H1 (cell line): ENCODE data around the gene OR2B2. TPM values are rescaled to one million over a fixed set of nuclear protein-coding genes. Genes with fewer than 3 reads are reported as not detected.
A peak's percentile ranks its signal among the peaks of the same experiment; 100 is the strongest.

Experiments
- BCL11A ChIP-seq, 2 experiments: IDR thresholded peaks; one replicate each; pipeline ENCODE4 v1.6.1; 2011; ENCODE audit warnings: low read depth in 2 of 2, low read length in 2 of 2, mild to moderate bottlenecking in 2 of 2
- EGR1 ChIP-seq: IDR thresholded peaks from 2 replicates; pipeline ENCODE4 v1.6.1; 2011; ENCODE audit warnings: low read depth, low read length, borderline replicate concordance
- FOSL1 ChIP-seq: IDR thresholded peaks from 2 replicates; pipeline ENCODE4 v1.6.1; 2011; ENCODE audit warnings: mild to moderate bottlenecking, low read depth, low read length, moderate library complexity; ENCODE audit not compliant: insufficient read depth
- JUND ChIP-seq: IDR thresholded peaks from 2 replicates; pipeline ENCODE4 v1.6.1; 2011; ENCODE audit warnings: mild to moderate bottlenecking, improper control_type of control experiment, low read length
- NANOG ChIP-seq: IDR thresholded peaks from 2 replicates; pipeline ENCODE4 v1.6.1; 2011; ENCODE audit warnings: low read length, low read depth, mild to moderate bottlenecking, inconsistent platforms; ENCODE audit not compliant: insufficient read depth, poor library complexity, severe bottlenecking
- NRF1 ChIP-seq: IDR thresholded peaks from 2 replicates; pipeline ENCODE4 v1.6.1; 2011; ENCODE audit warnings: mild to moderate bottlenecking, low read depth, low read length, improper control_type of control experiment
- SIN3A ChIP-seq, 2 experiments: IDR thresholded peaks in 1 of 2; conservative IDR thresholded peaks in 1 of 2; 2 replicates each; pipeline ENCODE4 v1.6.1; 2011 to 2012; ENCODE audit warnings: low read length in 2 of 2, improper control_type of control experiment in 1 of 2, low read depth in 1 of 2, mild to moderate bottlenecking in 1 of 2
- SP2 ChIP-seq: IDR thresholded peaks from 2 replicates; pipeline ENCODE4 v1.6.1; 2012; ENCODE audit warnings: mild to moderate bottlenecking, low read length, inconsistent platforms
- SUZ12 ChIP-seq: fragments of 200-600 bp; sonication (generic); IDR thresholded peaks from 2 replicates; pipeline ENCODE4 v1.6.1; 2012; ENCODE audit warnings: mild to moderate bottlenecking, inconsistent platforms, low read length, moderate library complexity, mixed read lengths
- polyA plus RNA-seq, 7 experiments: library from polyadenylated mRNA; depleted of rRNA in 3 of 7; stranded (reverse) in 5 of 7; unstranded in 2 of 7; fragments of >200 nt in 5 of 7; fragments of 200-250 nt in 2 of 7; gene quantifications; 1 replicate in 5 of 7; 2 replicates in 1 of 7; 4 replicates in 1 of 7; pipeline versions ENCODE4 v1.2.1 to v1.2.3, GENCODE V29; 2011 to 2013; ENCODE audit warnings: missing spikeins in 2 of 7, mixed read lengths in 2 of 7
- total RNA-seq: library from RNA; stranded (reverse); fragmentation: NEBNext Ultra II Directional; extraction: Animal tissue kit (Norgen Biotek cat#: 25700); gene quantifications from 2 replicates; pipeline ENCODE4 v1.2.1, GENCODE V29; 2021
- TF ChIP-seq, protein P1 (sequence below): IDR thresholded peaks from 2 replicates; pipeline ENCODE4 v1.6.1; 2011; ENCODE audit warnings: low read length, improper control_type of control experiment
- TF ChIP-seq, protein P2 (sequence below): fragments of 300-600 bp; sonication (generic); IDR thresholded peaks from 2 replicates; pipeline ENCODE4 v1.7.1; 2012; ENCODE audit warnings: low read length, moderate library complexity, mild to moderate bottlenecking, inconsistent platforms; ENCODE audit not compliant: insufficient replicate concordance

Gene OR2B2
- total and polyA plus RNA-seq, 2 of the 8 experiments (the other 6 are each of a cell fraction or from before 2014, with no cell fraction given), result not detected

GRCh38 chr6:27892649-27893058 is 19.5 kb downstream of the OR2B2 start (continued):
- no peak for TF ChIP-seq SP2
- TF ChIP-seq JUND, result no peak
- no peak for TF ChIP-seq SUZ12
- TF ChIP-seq, protein P1, sequence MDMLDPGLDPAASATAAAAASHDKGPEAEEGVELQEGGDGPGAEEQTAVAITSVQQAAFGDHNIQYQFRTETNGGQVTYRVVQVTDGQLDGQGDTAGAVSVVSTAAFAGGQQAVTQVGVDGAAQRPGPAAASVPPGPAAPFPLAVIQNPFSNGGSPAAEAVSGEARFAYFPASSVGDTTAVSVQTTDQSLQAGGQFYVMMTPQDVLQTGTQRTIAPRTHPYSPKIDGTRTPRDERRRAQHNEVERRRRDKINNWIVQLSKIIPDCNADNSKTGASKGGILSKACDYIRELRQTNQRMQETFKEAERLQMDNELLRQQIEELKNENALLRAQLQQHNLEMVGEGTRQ, result no peak
- TF ChIP-seq EGR1, result no peak
- TF ChIP-seq FOSL1, result no peak
- TF ChIP-seq BCL11A (IDR thresholded peaks at IDR 0.05; ENCODE audit: low read depth in 2 of 2, low read length in 2 of 2), result no peak
- no peak for TF ChIP-seq NRF1
- no peak; a peak in 1 of 4 replicates for TF ChIP-seq SIN3A (conservative IDR thresholded peaks at IDR 0.05 in 1 of 2, IDR thresholded peaks at IDR 0.05 in 1 of 2; ENCODE audit: low read depth in 1 of 2, low read length in 2 of 2)
- no peak for TF ChIP-seq NANOG
- TF ChIP-seq, protein P2, sequence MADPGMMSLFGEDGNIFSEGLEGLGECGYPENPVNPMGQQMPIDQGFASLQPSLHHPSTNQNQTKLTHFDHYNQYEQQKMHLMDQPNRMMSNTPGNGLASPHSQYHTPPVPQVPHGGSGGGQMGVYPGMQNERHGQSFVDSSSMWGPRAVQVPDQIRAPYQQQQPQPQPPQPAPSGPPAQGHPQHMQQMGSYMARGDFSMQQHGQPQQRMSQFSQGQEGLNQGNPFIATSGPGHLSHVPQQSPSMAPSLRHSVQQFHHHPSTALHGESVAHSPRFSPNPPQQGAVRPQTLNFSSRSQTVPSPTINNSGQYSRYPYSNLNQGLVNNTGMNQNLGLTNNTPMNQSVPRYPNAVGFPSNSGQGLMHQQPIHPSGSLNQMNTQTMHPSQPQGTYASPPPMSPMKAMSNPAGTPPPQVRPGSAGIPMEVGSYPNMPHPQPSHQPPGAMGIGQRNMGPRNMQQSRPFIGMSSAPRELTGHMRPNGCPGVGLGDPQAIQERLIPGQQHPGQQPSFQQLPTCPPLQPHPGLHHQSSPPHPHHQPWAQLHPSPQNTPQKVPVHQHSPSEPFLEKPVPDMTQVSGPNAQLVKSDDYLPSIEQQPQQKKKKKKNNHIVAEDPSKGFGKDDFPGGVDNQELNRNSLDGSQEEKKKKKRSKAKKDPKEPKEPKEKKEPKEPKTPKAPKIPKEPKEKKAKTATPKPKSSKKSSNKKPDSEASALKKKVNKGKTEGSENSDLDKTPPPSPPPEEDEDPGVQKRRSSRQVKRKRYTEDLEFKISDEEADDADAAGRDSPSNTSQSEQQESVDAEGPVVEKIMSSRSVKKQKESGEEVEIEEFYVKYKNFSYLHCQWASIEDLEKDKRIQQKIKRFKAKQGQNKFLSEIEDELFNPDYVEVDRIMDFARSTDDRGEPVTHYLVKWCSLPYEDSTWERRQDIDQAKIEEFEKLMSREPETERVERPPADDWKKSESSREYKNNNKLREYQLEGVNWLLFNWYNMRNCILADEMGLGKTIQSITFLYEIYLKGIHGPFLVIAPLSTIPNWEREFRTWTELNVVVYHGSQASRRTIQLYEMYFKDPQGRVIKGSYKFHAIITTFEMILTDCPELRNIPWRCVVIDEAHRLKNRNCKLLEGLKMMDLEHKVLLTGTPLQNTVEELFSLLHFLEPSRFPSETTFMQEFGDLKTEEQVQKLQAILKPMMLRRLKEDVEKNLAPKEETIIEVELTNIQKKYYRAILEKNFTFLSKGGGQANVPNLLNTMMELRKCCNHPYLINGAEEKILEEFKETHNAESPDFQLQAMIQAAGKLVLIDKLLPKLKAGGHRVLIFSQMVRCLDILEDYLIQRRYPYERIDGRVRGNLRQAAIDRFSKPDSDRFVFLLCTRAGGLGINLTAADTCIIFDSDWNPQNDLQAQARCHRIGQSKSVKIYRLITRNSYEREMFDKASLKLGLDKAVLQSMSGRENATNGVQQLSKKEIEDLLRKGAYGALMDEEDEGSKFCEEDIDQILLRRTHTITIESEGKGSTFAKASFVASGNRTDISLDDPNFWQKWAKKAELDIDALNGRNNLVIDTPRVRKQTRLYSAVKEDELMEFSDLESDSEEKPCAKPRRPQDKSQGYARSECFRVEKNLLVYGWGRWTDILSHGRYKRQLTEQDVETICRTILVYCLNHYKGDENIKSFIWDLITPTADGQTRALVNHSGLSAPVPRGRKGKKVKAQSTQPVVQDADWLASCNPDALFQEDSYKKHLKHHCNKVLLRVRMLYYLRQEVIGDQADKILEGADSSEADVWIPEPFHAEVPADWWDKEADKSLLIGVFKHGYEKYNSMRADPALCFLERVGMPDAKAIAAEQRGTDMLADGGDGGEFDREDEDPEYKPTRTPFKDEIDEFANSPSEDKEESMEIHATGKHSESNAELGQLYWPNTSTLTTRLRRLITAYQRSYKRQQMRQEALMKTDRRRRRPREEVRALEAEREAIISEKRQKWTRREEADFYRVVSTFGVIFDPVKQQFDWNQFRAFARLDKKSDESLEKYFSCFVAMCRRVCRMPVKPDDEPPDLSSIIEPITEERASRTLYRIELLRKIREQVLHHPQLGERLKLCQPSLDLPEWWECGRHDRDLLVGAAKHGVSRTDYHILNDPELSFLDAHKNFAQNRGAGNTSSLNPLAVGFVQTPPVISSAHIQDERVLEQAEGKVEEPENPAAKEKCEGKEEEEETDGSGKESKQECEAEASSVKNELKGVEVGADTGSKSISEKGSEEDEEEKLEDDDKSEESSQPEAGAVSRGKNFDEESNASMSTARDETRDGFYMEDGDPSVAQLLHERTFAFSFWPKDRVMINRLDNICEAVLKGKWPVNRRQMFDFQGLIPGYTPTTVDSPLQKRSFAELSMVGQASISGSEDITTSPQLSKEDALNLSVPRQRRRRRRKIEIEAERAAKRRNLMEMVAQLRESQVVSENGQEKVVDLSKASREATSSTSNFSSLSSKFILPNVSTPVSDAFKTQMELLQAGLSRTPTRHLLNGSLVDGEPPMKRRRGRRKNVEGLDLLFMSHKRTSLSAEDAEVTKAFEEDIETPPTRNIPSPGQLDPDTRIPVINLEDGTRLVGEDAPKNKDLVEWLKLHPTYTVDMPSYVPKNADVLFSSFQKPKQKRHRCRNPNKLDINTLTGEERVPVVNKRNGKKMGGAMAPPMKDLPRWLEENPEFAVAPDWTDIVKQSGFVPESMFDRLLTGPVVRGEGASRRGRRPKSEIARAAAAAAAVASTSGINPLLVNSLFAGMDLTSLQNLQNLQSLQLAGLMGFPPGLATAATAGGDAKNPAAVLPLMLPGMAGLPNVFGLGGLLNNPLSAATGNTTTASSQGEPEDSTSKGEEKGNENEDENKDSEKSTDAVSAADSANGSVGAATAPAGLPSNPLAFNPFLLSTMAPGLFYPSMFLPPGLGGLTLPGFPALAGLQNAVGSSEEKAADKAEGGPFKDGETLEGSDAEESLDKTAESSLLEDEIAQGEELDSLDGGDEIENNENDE, result peak; percentile 73
